Left kidney (tissue), 1 donor: ENCODE measurements around the gene CACNA1F. TPM values are rescaled to one million over a fixed set of nuclear protein-coding genes. Genes with fewer than 3 reads are reported as not detected.

Source experiments
- polyA plus RNA-seq: library from polyadenylated mRNA; unstranded; fragments of 120-200 nt; gene quantifications from one replicate; pipeline ENCODE4 v1.2.1, GENCODE V29; 2013; ENCODE audit not compliant: insufficient read length

The CACNA1F gene
- polyA plus RNA-seq, 1 donor = 0.47 TPM

Other genes with a start within 250 kb of the CACNA1F start
- 72.9 TPM for gene GRIPAP1, start 231.1 kb downstream of the CACNA1F start, polyA plus RNA-seq
- 32.2 TPM for gene TFE3, start 190.0 kb downstream of the CACNA1F start, polyA plus RNA-seq
- 11.7 TPM for gene CCDC120, start 174.3 kb downstream of the CACNA1F start, polyA plus RNA-seq
- 32.1 TPM for gene PRAF2, start 159.3 kb downstream of the CACNA1F start, polyA plus RNA-seq
- gene WDR45, start 153.5 kb downstream of the CACNA1F start, polyA plus RNA-seq = 57.9 TPM
- gene GPKOW, start 109.6 kb downstream of the CACNA1F start, polyA plus RNA-seq = 21.4 TPM
- 4.3 TPM for gene MAGIX, start 70.6 kb downstream of the CACNA1F start, polyA plus RNA-seq
- 37.9 TPM for gene PLP2, start 61.4 kb downstream of the CACNA1F start, polyA plus RNA-seq
- 5.6 TPM for gene PRICKLE3, start 47.0 kb downstream of the CACNA1F start, polyA plus RNA-seq
- gene SYP, start 33.1 kb downstream of the CACNA1F start, polyA plus RNA-seq = 2.6 TPM
- 16.3 TPM for gene CCDC22, start 2.1 kb upstream of the CACNA1F start, polyA plus RNA-seq
- 0.85 TPM for gene FOXP3, start 31.4 kb upstream of the CACNA1F start, polyA plus RNA-seq
- gene PPP1R3F, start 36.5 kb upstream of the CACNA1F start, polyA plus RNA-seq = 8.1 TPM
- gene GAGE10, start 70.3 kb upstream of the CACNA1F start, polyA plus RNA-seq = 0.27 TPM
- not detected for gene GAGE12J, start 88.7 kb upstream of the CACNA1F start, polyA plus RNA-seq
- gene GAGE13, start 98.2 kb upstream of the CACNA1F start, polyA plus RNA-seq = not detected